HG03571 (cell line): ENCODE results near the gene PTGFR.

Source experiments
- ATAC-seq: cut with Tn5 transposase; IDR thresholded peaks from one replicate; pipeline ENCODE4 v1.9.1; 2021; ENCODE audit not compliant: unreplicated experiment

PTGFR gene

DNA sequence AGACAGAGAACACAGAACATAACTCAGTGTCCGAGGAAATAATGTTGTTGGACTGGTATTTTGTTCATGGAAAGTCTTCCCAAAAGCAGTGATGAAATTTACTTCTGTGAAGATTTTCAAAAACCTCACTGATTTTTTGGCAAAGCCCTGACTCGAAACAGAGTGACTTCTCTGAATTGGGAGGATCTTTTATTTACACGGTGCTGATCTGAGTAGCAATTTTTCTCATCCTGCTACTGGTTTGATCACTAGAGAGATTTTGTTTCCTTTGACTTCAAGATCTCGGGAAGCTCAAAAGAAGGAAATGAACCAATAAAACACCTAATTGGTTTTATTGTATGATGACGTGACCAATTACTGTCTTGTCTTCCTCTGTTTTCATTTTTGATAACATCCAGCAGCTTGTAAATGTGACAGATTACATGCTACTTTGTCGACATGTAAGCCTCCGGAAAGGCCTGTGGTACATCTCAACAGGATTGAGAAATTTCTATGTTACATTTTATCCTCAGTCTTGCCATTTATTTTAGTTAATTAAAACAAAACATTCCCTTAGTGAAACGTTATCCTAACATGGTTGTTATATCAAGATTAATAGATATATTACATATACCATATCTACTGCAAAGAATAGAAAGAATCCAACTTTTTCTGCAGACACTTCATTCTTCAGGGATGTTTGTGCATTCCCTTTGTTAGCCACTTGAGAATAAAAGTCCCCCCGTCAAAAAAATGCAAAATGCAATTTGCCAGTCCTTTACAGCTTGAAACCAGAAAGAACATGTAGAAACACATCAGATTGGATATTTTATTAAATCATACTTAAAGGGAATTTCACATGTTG is 86.7 kb downstream of the PTGFR start:
- ATAC-seq, result no peak

DNA sequence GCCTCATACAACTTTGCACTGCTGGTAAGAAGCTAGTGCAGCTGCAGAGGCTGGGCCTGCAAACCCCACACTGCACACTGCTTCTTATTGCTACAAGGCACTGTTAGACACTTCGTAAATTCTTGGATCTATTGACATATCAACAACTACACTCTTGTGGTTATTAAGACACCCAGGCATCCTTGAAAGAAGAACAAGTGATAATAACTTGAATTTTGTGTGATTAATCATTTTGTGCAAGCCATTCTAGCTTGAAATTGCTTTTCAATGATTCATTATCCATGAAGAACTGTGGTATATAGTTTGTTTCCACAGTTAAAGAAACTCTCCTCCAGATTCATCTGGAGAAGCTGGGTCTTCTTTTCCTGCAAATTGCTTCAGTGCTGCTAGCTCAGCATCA is 95.8 kb downstream of the PTGFR start:
- no peak for ATAC-seq

DNA sequence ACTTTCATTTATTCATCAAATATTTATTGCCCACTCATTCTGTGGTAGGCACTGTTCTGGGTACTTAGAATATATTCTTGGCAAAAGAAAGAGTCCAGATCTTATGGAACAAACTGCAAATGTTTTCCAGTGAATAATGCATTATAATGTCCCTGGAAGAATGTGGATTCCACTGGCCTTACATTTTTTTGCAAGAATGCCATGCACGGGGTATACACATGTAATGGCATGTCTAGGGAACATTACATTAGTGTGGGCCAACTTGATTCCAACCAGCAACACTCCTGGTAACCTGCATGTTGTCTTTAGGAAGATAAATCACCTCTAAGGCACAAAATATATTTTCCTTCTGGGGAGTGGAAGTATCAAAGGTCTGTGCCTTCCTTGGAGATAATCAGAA is 96.4 kb downstream of the PTGFR start:
- no peak for ATAC-seq
